Breast epithelium (tissue), 4 donors: ENCODE measurements around the gene RALGPS1. TPM values are rescaled to one million over a fixed set of nuclear protein-coding genes. Genes with fewer than 3 reads are reported as not detected.

Experiments
- DNase-seq, 2 donors: peaks; one replicate each; pipeline ENCODE4 v3.0.0-alpha.2; 2019; ENCODE audit warnings: low spot score in 2 of 2
- H3K27ac ChIP-seq, 2 donors: fragments of 200-600 bp; sonication (generic) in 1 of 2; one replicate each; pipeline ENCODE4 v1.5.1; 2016 to 2019; ENCODE audit warnings: mild to moderate bottlenecking in 1 of 2
- H3K27me3 ChIP-seq, 2 donors: fragments of 200-600 bp; sonication (generic) in 1 of 2; one replicate each; pipeline versions ENCODE4 v1.5.1 to v1.6.0; 2017 to 2019; ENCODE audit warnings: control low read depth in 1 of 2, mild to moderate bottlenecking in 1 of 2
- H3K36me3 ChIP-seq: fragments of 200-600 bp; one replicate; pipeline ENCODE4 v1.5.1; 2019
- H3K4me1 ChIP-seq, 2 donors: fragments of 200-600 bp; sonication (generic); one replicate each; pipeline ENCODE4 v1.5.1; 2016 to 2019; ENCODE audit warnings: control low read depth in 1 of 2
- H3K4me3 ChIP-seq, 3 donors: fragments of 200-600 bp; sonication (generic); 1 replicate in 2 of 3; 2 replicates in 1 of 3; pipeline ENCODE4 v1.5.1; 2016 to 2019; ENCODE audit warnings: mild to moderate bottlenecking in 3 of 3, moderate library complexity in 2 of 3
- H3K9me3 ChIP-seq, 2 donors: fragments of 200-600 bp; sonication (generic) in 1 of 2; one replicate each; pipeline ENCODE4 v1.5.1; 2016 to 2019; ENCODE audit warnings: control low read depth in 1 of 2
- CTCF ChIP-seq, 3 donors: fragments of 450-650 bp; IDR thresholded peaks; one replicate each; pipeline ENCODE4 v1.5.1; 2016 to 2017; ENCODE audit warnings: antibody characterized with exemption in 3 of 3, mild to moderate bottlenecking in 3 of 3, moderate library complexity in 3 of 3
- POLR2A ChIP-seq: fragments of 450-650 bp; IDR thresholded peaks from one replicate; pipeline ENCODE4 v1.6.1; 2016; ENCODE audit warnings: antibody characterized with exemption, mild to moderate bottlenecking, moderate library complexity
- POLR2AphosphoS5 ChIP-seq, 3 donors: sonication (generic); formaldehyde crosslinking; IDR thresholded peaks; one replicate each; pipeline ENCODE4 v1.6.1; 2017; ENCODE audit warnings: antibody characterized with exemption in 3 of 3
- intact Hi-C: fragments of 100-400 bp; cut with DNase I; formaldehyde crosslinking; loops from one replicate; pipeline ENCODE4 v1.15.1; 2023; ENCODE audit warnings: low total_unique reads
- total RNA-seq, 3 donors: library from RNA; depleted of rRNA; stranded (reverse); fragments of >200 nt; gene quantifications; one replicate each; pipeline ENCODE4 v1.1.0, GENCODE V29; 2016

RALGPS1 gene
- total RNA-seq, 3 donors from 2014 or later, result 5.8 to 30.7 (median 15.1) TPM

DNA sequence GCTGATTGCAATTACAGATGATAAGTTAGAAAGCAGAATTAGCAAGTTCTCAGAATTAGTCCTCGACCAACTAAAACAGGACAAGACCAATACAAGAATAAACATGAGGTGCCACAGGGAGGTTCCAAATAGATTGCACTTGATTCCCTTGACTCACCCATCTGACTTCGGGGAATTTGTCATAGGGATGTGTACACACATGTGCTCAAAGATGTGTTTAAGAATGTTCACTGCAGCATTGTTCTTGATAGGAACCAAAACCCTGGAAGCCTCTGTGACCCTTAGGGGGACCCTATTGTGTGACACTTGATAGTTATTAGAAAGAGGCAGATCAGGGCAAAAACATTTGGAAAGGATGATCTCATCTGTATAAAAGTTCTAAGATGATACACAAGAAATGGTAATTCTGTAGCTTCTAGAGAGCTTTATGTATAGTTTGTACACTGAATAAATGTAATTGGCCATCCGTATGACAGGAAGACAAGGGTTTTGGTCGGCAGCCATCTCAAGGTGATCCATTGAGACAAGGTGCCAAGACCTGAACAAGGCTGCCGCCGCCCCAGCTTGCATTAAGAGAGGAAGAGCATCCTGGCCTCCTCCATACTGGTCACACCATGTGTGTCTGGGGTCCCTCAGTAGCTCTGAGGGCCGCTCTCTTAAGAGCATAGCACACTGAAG lies 301.8 kb downstream of the RALGPS1 start:
- Histone ChIP-seq H3K9me3 (no peaks in the 10 kb centered on the region), H3K4me3 (no peak overlapping the region), H3K27ac (no peak overlapping the region), H3K4me1 (no peaks in the 10 kb centered on the region), H3K36me3 (no peaks in the 10 kb centered on the region), H3K27me3 (no peaks in the 10 kb centered on the region)
- intact Hi-C loops, result loop anchor here (10.0 kb wide), 1 partner anchor 768 kb away; the partner anchor contains the start of gene EEIG1
- DNase-seq, result no peak
- TF ChIP-seq POLR2A, result no peak
- no peak for TF ChIP-seq POLR2AphosphoS5 (IDR thresholded peaks at IDR 0.05)
- TF ChIP-seq CTCF (IDR thresholded peaks at IDR 0.05), result no peak

- Histone ChIP-seq H3K27ac (no peak overlapping the region), H3K9me3 (no peaks in the 10 kb centered on the region)
Measured at GRCh38 chr9:127216888-127217217, 302.3 kb downstream of the RALGPS1 start.

DNA sequence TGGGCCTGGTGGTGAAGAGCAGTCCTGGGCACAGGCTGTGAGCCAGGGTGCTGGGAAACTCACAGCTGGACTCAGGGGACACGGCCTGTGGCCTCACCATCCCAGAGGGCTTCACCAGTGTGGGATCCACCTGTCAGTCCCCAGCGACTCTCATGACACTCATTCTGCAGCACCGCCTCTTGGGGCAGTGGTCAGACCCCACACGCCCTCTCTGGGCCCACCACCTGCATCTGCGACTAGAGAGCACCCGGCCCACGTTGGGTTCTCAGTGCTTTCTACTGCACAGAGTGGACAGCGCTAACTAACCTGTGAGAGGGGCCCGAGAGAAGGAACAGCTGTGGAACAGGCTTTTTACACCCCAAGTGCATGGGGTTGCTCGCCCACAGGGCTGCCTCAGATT lies 304.2 kb downstream of the RALGPS1 start:
- Histone ChIP-seq H3K27ac (no peak overlapping the region), H3K9me3 (no peaks in the 10 kb centered on the region), H3K27me3 (no peaks in the 10 kb centered on the region), H3K4me3 (no peak overlapping the region), H3K4me1 (no peaks in the 10 kb centered on the region), H3K36me3 (no peaks in the 10 kb centered on the region)
- no peak for DNase-seq
- no peak for TF ChIP-seq CTCF (IDR thresholded peaks at IDR 0.05)
- TF ChIP-seq POLR2AphosphoS5 (IDR thresholded peaks at IDR 0.05), result no peak
- no peak for TF ChIP-seq POLR2A
- intact Hi-C loops, result loop anchor here (10.0 kb wide), 1 partner anchor 766 kb away; the partner anchor contains the start of gene EEIG1

More at GRCh38 chr9:127216888-127217217, 302.3 kb downstream of the RALGPS1 start:
- H3K36me3 ChIP-seq, result no peaks in the 10 kb centered on the region
- H3K4me3 ChIP-seq, result no peak overlapping the region
- intact Hi-C loops, result loop anchor here (10.0 kb wide), 1 partner anchor 768 kb away; the partner anchor contains the start of gene EEIG1
- no peaks in the 10 kb centered on the region for H3K27me3 ChIP-seq
- TF ChIP-seq POLR2A, result no peak
- TF ChIP-seq POLR2AphosphoS5 (IDR thresholded peaks at IDR 0.05), result no peak
- TF ChIP-seq CTCF (IDR thresholded peaks at IDR 0.05), result no peak
- no peak for DNase-seq
- H3K4me1 ChIP-seq, result no peaks in the 10 kb centered on the region

GRCh38 chr9:127219520-127219919 lies 304.9 kb downstream of the RALGPS1 start:
- no peak overlapping the region for H3K27ac ChIP-seq
- H3K36me3 ChIP-seq, result no peaks in the 10 kb centered on the region
- H3K9me3 ChIP-seq, result no peaks in the 10 kb centered on the region
- no peak for DNase-seq
- intact Hi-C loops, result loop anchor here (10.0 kb wide), 1 partner anchor 765 kb away; the partner anchor contains the start of gene EEIG1
- H3K4me3 ChIP-seq, result no peak overlapping the region
- no peaks in the 10 kb centered on the region for H3K4me1 ChIP-seq
- H3K27me3 ChIP-seq, result no peaks in the 10 kb centered on the region
- TF ChIP-seq CTCF (IDR thresholded peaks at IDR 0.05), result no peak
- no peak for TF ChIP-seq POLR2AphosphoS5 (IDR thresholded peaks at IDR 0.05)
- no peak for TF ChIP-seq POLR2A

- no peak for TF ChIP-seq POLR2A
- TF ChIP-seq CTCF (IDR thresholded peaks at IDR 0.05), result no peak
- no peak for TF ChIP-seq POLR2AphosphoS5 (IDR thresholded peaks at IDR 0.05)
- no peaks in the 10 kb centered on the region for H3K36me3 ChIP-seq
- H3K4me1 ChIP-seq, result no peaks in the 10 kb centered on the region
- H3K27ac ChIP-seq, result no peak overlapping the region
- no peaks in the 10 kb centered on the region for H3K27me3 ChIP-seq
- no peak for DNase-seq
- intact Hi-C loops, result loop anchor here (10.0 kb wide), 1 partner anchor 193 kb away; no protein-coding TSS in a partner anchor
- no peaks in the 10 kb centered on the region for H3K9me3 ChIP-seq
- no peak overlapping the region for H3K4me3 ChIP-seq
Measured at GRCh38 chr9:127221695-127222094, 307.1 kb downstream of the RALGPS1 start.
